Sigmoid colon (tissue), 7 donors: ENCODE data around the gene ANKRD36C. TPM values are rescaled to one million over a fixed set of nuclear protein-coding genes. Genes with fewer than 3 reads are reported as not detected.

Experiments
- polyA plus RNA-seq, 3 donors: library from polyadenylated mRNA; stranded (reverse); fragments of 200-250 nt; gene quantifications; one replicate each; pipeline ENCODE4 v1.2.3, GENCODE V29; 2013
- small RNA-seq, 3 donors: library from RNA; depleted of rRNA; stranded (forward); fragments of <200 nt; gene quantifications; one replicate each; pipeline ENCODE3, GENCODE V24; 2016
- total RNA-seq, 4 donors: library from RNA; depleted of rRNA; stranded (reverse); fragments of >200 nt; gene quantifications; one replicate each; pipeline ENCODE4 v1.1.0, GENCODE V29; 2016
- donor health status: healthy with polysubstance abuse.
- donor health status: Bipolar disorder and iron deficiency.
- donor health status: healthy.

The ANKRD36C gene
- total and polyA plus RNA-seq, 7 donors: 0.92 to 56.5 (median 29.0) TPM; not detected in 1

Small RNAs within 50 kb of the gene (small RNA-seq; reads per million reads assigned to genes)
- 0 reads per million in 3 donors for gene RN7SL210P

Other genes with a start within 250 kb of the ANKRD36C start
- gene GPAT2, start 43.1 kb upstream of the ANKRD36C start, total RNA-seq: 1 to 10 TPM in 3 of 4 donors, under 1 TPM in 1; 0.33 to 4.9 (median 3.1) TPM
- 1 to 10 TPM in 1 of 3 donors, under 1 TPM in 2; 0.23 to 5.1 (median 0.60) TPM for gene GPAT2, start 43.1 kb upstream of the ANKRD36C start, polyA plus RNA-seq
- 1 to 10 TPM in 2 of 4 donors, under 1 TPM in 2; 0.49 to 1.4 (median 0.83) TPM for gene ADRA2B, start 124.7 kb upstream of the ANKRD36C start, total RNA-seq
- gene ADRA2B, start 124.7 kb upstream of the ANKRD36C start, polyA plus RNA-seq: under 1 TPM in 2 of 3 donors, not detected in 1; under 0.01 to 0.54 TPM
- not detected for gene ASTL, start 146.7 kb upstream of the ANKRD36C start, total RNA-seq
- under 1 TPM in 1 of 3 donors, not detected in 2; 0.36 TPM for gene ASTL, start 146.7 kb upstream of the ANKRD36C start, polyA plus RNA-seq
- 1 to 10 TPM in 3 of 4 donors, not detected in 1; 2.5 to 6.7 (median 3.0) TPM for gene DUSP2, start 153.6 kb upstream of the ANKRD36C start, total RNA-seq
- 10 to 100 TPM in 1 of 3 donors, 1 to 10 TPM in 2; 1.2 to 17.4 (median 1.2) TPM for gene DUSP2, start 153.6 kb upstream of the ANKRD36C start, polyA plus RNA-seq
- gene STARD7, start 217.0 kb upstream of the ANKRD36C start, total RNA-seq: 10 to 100 TPM; 50.4 to 88.5 (median 73.1) TPM
- gene STARD7, start 217.0 kb upstream of the ANKRD36C start, polyA plus RNA-seq: 10 to 100 TPM; 39.6 to 74.6 (median 40.5) TPM